VCaP (cell line): Measurements from ENCODE around the gene L3MBTL4.
"Not testable (repeated sequence)": the region's sequence is repeated elsewhere in the genome, so short reads cannot be mapped to it uniquely, and the experiment has no call there.

Experiments
- H3K27ac ChIP-seq: fragments of 450-650 bp; 2 replicates; pipeline ENCODE4 v1.5.1; 2017
- CTCF ChIP-seq: fragments of 450-650 bp; conservative IDR thresholded peaks from 2 replicates; pipeline ENCODE4 v1.5.1; 2017; ENCODE audit warnings: mild to moderate bottlenecking, moderate library complexity

The L3MBTL4 gene

GRCh38 chr18:6279308-6279707 is 135.4 kb downstream of the L3MBTL4 start:
- no peak for TF ChIP-seq CTCF

GRCh38 chr18:6273423-6273822 is 141.3 kb downstream of the L3MBTL4 start:
- no peak overlapping the region for H3K27ac ChIP-seq
- TF ChIP-seq CTCF = no peak

More at GRCh38 chr18:6279308-6279707, 135.4 kb downstream of the L3MBTL4 start:
- no peak overlapping the region for H3K27ac ChIP-seq

DNA sequence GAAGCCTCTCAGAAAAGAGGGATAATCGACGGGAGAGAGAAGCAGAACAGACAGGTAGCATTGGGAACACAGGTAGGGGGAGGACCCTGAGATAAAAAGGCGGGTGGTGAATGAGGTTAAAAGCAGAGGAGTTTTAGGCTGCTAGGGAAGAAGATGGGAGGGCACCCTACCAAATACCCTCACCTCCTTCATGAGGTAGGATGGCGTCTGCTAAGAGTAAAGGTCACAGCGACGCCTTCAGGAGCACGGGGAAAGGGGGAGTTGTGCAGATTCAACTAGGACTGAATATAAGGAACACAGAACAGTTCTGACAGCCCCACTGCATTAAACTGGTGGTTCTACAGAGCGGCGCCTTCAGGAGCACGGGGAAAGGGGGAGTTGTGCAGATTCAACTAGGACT is 142.6 kb downstream of the L3MBTL4 start:
- H3K27ac ChIP-seq = not testable (repeated sequence)

- no peak overlapping the region for H3K27ac ChIP-seq
- no peak for TF ChIP-seq CTCF
Observed at GRCh38 chr18:6271585-6271984, 143.1 kb downstream of the L3MBTL4 start.

- no peak for TF ChIP-seq CTCF
Observed at GRCh38 chr18:6270771-6271216, 143.9 kb downstream of the L3MBTL4 start.

GRCh38 chr18:6269660-6270332 is 144.9 kb downstream of the L3MBTL4 start:
- H3K27ac ChIP-seq = no peak overlapping the region
- no peak for TF ChIP-seq CTCF

More at GRCh38 chr18:6270771-6271216, 143.9 kb downstream of the L3MBTL4 start:
- no peak overlapping the region for H3K27ac ChIP-seq

DNA sequence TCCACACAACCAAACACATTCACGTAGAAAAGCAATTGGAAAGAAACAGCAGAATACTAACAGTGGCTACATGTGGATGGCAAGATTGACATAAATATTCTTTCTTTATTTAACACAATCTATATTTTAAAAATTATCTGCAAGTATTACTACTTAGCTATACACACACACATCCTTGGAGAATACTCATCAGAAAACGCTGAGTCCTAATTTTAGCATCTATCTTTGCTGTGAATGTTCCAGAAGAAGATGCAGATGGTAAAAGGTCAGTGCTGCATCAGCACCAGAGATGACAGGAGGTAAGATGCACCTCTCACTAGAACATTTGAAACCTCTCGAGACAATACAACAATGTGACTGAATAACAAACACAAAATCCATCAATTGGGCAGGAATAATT is 148.5 kb downstream of the L3MBTL4 start:
- no peak overlapping the region for H3K27ac ChIP-seq
- no peak for TF ChIP-seq CTCF

GRCh38 chr18:6261938-6262337 is 152.8 kb downstream of the L3MBTL4 start:
- TF ChIP-seq CTCF = no peak
- H3K27ac ChIP-seq = no peak overlapping the region

DNA sequence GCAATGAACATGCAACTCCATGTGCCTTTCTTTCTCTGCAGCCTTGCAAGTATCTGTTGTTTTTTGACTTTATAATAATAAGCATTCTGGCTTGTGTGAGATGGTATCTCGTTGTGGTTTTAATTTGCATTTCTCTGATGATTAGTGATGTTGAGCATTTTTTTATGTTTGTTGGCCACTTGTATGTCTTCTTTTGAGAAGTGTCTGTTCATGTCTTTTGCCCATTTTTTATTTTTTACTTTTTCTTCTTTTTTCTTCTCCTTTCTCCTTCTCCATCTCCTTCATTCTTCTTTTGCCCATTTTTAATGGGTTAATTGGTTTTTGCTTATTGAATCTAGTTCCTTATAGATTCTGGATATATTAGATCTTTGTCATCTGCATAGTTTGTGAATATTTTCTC is 155.4 kb downstream of the L3MBTL4 start:
- not testable (repeated sequence) for H3K27ac ChIP-seq
